GM21423 (cell line): Measurements from ENCODE around the gene NISCH.

Source experiments
- ATAC-seq: cut with Tn5 transposase; IDR thresholded peaks from one replicate; pipeline ENCODE4 v1.9.1; 2021; ENCODE audit warnings: mild to moderate bottlenecking, moderate library complexity; ENCODE audit not compliant: unreplicated experiment

The NISCH gene

GRCh38 chr3:52536112-52536368, 80.6 kb downstream of the NISCH start:
- ATAC-seq: no peak

- ATAC-seq: peak; percentile 83
Measured at GRCh38 chr3:52536369-52537164, 81.2 kb downstream of the NISCH start, which contains the start of gene UQCC5. UQCC5 (plus strand) TSS chr3:52536605; CDS start chr3:52536756, 151 bp downstream.

- no peak for ATAC-seq
Measured at GRCh38 chr3:52537165-52537620, 81.8 kb downstream of the NISCH start.

GRCh38 chr3:52537726-52538421, 82.5 kb downstream of the NISCH start:
- no peak for ATAC-seq

GRCh38 chr3:52539010-52539653, 83.7 kb downstream of the NISCH start:
- ATAC-seq: no peak

- no peak for ATAC-seq
Measured at GRCh38 chr3:52541050-52541449, 85.6 kb downstream of the NISCH start.
